Activated CD8-positive, alpha-beta memory T cell treated with anti-CD3 and anti-CD28 coated beads, Interleukin-2, amount 50 U/mL, for 1 hour (primary cell): ENCODE measurements around the gene XCL1.
"Not testable (repeated sequence)": the region's sequence is repeated elsewhere in the genome, so short reads cannot be mapped to it uniquely, and the experiment has no call there.

Source experiments
- DNase-seq: peaks from one replicate; pipeline ENCODE4 v3.0.0-alpha.2; 2020; ENCODE audit errors: extremely low read depth

Gene XCL1

GRCh38 chr1:168576245-168576688 lies at the start of gene XCL1:
Gene XCL1 (plus strand): TSS chr1:168576605. CDS start chr1:168576638, 33 bp downstream.
- DNase-seq, result not testable (repeated sequence)

GRCh38 chr1:168529518-168529917 lies 46.9 kb upstream of the XCL1 start:
- DNase-seq, result no peak

DNA sequence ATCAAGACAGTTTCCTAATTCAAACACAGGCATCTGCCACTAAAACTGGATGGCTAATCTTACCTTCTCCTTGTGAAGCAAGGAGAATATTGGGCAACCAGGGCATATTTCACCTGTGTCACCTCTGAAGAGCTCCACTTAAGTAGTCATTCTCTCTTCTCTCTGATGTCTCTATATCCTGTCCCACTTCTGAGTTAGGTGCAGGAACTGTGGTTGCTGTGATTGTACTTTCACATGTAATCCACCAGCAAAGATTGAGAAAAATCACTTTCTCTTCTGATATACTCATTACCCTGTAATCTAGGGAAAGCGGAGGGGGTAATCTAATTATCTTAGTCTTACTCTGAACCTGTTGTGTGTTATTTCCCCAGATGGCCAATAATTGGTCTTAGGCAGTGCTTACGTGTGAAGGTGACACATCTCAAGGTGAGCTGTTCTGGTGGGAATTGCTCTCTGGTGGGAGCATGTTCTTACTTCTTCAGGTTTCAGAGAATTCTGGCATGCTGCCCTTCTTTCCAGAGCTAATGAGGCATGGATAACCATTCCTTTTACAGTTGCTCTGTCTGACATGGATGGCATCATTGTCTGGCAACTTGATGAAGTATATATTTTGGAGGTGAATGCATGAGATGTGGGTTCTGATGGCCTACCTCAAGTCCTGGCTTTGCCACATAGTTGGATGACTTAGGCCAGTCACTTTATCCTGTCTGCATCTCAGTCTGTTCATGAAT lies 44.6 kb upstream of the XCL1 start:
- no peak for DNase-seq

DNA sequence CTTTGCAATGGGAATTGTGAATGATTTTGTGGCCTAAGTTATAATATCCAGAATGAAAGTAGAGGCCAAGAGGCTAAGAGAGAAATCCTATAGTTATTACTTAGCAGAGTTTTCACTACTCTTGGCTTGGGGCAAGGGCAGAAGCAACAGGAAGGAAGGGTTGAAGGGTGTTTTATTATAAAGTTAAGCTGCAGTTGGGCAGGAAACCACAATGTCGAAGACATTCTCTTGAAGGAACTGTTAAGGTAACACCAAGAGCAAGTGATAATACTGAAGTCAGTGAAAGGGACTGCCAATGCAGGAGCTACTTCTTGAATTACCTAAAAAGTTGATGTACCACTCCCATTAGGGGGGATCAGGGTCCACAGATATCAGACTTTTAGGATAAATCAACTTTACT lies 40.9 kb upstream of the XCL1 start:
- no peak for DNase-seq

DNA sequence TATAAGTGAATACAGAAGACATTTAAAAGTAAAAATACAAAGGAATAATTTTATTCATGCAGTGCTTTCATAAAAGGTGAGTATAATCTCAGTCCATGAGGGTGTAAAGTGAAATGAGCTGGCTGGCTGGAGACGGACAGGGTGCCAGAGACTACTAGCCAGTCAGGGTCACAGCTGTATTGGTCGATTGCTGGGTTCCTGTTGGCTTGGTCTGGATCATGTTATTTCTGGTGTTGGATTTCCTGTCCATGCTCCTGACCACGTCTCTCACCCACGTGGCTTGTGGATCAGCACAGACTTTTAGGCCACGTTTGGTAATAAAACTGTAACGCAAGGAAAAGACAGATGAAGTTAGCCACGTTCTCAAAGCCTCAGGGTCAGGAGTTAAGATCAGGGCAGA lies 35.6 kb upstream of the XCL1 start:
- not testable (repeated sequence) for DNase-seq

DNA sequence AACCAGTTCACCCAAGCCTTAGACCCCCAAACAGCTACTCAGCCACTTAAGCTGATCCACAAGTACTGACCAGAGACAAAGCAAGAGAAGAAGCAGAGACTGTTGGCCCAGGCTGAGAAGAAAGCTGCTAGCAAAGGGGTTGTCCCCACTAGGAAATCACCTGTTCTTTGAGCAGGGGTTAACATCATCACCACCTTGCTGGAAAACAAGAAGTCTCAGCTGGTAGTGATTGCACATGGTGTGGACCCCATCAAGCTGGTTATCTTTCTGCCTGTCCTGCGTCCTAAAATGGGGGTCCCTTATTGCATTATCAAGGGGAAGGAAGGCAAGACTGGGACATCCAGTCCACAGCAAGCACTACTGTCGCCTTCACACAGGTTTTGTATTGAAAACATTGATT lies 33.4 kb upstream of the XCL1 start:
- not testable (repeated sequence) for DNase-seq

DNA sequence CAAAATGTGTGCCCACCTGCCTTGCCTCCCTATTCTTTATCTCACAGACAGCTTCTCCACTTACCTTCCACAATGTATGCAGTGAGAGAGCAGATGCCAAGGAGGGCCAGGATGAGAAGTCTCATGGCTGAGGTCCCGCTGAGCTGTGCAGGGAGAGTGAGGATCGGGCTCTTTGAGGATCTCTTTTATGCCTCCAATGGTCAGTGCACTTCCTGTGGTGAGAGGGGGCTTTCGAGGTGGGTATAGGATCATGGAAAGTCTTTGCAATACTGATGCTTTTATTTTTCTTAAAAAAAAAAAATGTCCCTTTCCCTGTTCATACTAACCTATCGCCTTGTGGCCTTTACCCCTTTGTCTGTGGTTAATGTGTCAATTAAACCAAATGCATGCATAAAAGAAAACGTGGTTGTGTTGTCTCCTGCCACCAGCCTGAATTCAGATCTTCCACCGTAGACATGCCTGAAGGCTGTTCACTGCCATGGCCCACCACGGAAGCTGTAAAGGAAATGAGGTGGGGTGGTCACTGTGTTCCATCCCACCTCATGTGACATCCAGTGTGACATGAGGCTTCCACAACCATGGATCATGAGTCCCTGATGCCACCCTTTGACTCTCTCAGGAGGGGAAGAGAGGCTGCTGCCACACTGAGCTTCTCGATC lies 32.4 kb upstream of the XCL1 start, which contains the start of gene XCL2:
XCL2 (minus strand) TSS at position 158 of the 659 bp plus-strand sequence; CDS start at position 125, 33 bp downstream.
- not testable (repeated sequence) for DNase-seq

DNA sequence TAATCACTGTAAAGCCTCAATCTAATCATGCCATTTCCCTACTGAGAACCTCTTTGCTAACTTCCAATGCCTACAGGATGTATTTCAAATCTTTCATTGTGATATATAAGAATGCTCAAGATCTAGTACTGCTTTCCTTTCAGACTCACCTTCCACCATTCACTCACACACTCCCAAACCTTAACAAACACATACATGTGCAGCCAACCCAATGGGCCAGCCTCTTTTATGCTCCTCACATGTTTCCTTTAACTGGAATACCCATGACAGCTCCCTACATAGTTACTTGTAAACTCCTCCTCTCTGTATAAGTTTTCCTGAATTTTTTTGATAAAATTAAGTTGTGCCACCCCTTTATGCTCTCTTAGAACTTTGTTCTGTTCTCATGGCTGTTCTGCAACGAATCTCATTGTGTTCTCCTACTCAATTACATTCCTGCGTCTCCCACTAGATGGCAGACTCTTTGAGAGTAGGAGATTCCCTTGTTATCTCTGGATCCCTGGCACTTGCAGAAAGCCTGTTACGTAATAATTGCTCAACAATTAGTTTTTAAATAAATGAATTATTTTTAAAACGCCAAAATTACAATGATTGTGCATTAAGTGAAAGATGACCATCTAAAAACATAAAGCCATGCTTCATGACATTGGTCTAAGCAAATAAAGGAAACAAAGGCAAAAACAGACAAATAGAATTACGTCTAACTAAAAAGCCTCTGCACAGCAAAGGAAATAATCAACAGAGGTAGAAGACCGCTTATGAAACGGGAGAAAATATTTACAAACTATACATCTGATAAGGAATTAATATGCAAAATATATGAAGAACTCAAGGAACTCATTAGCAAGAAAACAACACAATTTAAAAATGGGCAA lies 30.5 kb upstream of the XCL1 start:
- not testable (repeated sequence) for DNase-seq

DNA sequence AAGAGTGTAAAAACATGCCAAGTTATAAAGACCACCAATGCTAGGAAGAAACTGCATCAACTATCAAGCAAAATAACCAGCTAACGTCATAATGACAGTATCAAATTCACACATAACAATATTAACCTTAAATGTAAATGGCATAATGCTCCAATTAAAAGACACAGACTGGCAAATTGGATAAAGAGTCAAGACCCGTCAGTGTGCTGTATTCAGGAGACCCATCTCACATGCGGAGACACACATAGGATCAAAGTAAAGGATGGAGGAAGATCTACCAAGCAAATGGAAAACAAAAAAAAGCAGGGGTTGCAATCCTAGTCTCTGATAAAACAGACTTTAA lies 29.9 kb upstream of the XCL1 start:
- not testable (repeated sequence) for DNase-seq

- no peak for DNase-seq
Measured at GRCh38 chr1:168550971-168551370, 25.4 kb upstream of the XCL1 start.

DNA sequence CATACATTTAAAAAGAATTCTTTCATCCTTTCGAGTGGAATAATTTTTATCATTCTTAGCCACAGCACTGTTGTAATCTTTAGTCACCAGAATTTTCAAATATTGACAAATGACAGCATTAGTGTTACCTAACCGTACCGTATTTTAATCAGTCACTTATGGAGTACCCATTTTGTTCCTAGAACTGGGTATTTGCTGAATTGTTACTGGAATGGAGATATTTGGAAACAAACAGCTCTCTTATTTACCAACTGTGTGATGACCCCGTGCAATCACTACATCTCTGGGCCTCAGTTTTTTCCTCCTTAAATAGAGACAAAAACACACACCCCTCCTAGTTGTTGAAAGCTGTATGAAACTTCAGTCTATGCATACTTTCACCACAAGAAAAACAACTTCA lies 24.7 kb upstream of the XCL1 start:
- no peak for DNase-seq

DNA sequence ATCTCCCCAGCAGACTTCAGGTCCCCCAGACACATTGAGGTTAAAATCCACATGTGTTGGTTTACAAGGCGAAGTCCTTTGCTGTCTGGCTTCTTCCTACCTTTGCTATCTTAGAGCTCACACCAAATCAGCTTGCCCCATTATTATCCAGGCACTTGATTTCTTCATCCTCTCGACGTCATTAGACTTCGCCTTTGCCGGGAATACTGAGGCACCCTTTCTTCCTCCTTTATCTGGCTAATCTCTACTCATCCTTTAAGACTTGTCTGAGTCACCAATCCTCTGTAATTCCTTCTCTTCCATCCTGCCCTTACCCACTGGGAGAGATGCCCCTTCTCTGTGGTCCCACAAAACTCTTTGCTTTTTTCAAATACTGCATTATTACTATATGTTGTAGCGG lies 23.4 kb upstream of the XCL1 start:
- no peak for DNase-seq

DNA sequence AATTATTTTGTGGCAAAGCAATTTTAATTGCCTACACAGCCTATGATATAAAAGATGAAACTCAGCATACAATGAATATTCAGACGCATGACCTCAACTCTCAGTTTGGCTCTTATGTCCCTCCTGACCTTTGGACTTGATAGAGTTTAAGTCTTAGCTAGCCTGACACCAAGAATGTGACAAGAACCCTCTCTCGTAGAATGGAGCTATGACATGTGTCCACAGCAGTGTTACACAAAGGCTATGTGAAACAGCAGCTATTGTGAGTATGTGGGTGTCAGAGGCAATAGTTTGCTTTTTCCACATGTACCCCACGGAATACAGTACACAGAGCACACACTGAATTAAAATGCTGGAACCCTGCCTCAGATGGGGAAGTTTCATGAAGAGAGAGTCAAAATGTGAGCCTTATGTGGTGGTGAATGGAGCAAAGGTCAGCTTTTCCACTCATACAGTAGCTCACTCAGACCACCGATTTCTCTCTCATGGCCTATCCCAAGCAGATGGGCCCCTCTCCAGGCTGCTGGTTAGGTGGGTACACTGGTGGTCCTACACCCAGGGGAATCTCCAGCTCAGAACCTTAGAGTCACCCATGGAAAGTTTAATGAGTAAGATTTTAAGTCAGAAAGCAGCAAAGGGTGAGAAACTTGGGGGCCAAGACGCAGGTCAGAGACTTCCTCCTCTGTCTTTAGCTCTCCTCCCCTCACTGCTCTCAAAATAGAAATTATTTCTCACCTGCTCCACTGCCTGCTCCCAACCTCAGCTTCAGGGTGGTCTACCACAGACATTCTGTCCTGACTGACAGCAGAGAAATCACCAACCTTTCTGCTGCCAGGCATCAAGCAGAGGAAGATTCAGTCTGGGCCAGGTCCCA lies 22.5 kb upstream of the XCL1 start:
- no peak for DNase-seq

GRCh38 chr1:168554603-168555483 lies 21.6 kb upstream of the XCL1 start:
- DNase-seq, result no peak

DNA sequence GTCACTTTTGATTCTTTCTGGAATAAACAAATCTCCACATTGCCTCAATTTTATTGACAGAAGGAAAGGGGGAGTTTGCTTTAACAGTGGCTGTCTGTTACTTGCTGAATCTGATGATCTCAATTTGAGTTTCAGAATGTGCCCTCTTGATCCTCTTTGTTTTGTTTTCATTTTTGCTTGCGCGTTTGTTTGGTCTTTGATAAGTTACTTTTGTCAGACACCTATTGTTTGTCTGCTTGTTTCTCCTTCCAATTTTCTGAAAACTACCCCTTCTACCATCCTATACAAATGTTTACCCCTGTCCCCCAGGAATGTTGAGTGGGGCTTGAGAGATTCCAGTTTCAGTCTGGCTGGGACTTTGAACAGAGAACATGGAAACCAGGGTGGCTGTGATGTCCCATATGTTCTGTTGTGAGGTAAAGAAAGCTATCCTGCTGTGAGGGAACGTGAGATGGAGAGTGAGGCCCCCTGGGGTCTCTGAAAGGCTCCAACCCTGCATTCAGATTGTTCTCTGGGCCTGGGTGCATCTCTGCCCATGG lies 20.8 kb upstream of the XCL1 start:
- DNase-seq, result no peak

GRCh38 chr1:168556647-168557046 lies 19.8 kb upstream of the XCL1 start:
- no peak for DNase-seq

DNA sequence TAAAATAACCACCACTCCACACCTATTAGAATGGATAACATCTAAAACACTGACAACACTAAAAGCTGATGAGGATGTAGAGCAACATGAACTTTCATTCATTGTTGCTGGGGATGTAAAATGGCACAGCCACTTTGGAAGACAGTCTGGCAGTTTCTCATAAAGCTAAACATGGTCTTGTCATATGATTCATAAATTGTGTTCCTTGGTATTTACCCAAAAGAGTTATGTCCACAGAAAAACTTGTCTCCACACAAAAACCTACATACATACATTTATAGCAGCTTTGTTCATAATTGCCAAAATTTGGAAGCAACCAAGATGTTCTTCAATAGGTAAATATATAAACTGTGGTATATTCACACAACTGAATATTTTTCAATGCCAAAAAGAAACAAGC lies 16.0 kb upstream of the XCL1 start:
- no peak for DNase-seq

DNA sequence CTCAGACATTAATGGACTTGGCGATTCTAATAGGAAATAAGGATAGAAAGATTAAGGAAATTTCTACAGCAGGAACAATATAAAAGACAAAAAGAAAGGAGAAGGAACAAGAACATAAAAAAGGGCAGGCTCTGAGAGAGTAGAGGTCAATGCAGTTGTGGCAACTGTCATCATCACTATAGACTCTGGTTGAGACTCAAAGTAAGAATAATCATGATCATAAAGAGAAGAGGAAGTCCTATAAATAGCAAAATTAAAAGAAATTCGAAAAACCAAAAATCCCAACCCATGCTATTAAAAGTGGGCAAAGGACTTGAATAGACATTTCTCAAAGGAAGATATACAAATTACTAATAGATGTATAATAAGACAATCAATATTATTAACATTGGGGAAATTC lies 14.4 kb upstream of the XCL1 start:
- no peak for DNase-seq

DNA sequence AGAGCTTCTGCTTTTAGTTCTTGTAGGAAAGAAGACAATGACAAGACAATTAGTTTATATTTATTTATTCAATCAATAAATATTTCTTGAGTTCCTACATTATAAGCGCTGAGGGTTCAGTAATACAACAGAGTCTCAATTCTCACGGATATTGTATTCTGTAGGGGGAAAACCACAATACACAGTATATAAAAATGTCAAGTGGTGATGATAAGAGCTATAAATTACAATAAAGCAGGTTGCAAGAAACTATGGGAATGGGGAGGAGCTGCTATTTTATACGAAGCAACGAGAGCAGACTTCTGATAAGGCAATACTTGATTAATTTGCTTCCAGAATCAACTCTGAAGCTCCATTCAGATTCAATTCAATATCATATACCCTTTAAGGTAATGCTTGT lies 10.6 kb upstream of the XCL1 start:
- no peak for DNase-seq

DNA sequence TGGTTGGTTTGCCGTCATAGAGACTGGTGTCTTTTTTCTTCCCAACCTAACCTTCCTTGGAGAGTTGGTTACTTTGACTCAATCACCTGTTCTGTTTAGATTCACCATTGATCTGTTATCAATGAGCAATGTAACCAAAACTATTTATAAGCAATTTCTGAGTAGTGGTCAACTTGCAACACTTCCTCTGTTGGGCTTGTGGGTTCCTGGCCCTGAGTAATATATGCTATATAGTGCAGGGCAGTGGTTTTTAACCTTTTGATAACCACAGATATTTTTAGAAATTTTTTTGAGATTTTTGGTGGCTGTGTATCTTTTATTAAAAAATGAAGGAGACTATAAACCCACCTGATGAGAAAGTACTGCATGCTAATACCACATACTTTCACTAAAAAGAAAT lies 9.4 kb upstream of the XCL1 start:
- no peak for DNase-seq
